22Rv1 (cell line): ENCODE data around the gene PLXND1.

Experiments used
- CTCF ChIP-seq: fragments of 450-650 bp; IDR thresholded peaks from 2 replicates; pipeline ENCODE4 v1.5.1; 2017; ENCODE audit warnings: mild to moderate bottlenecking
- ZFX ChIP-seq: fragments of 450-650 bp; IDR thresholded peaks from 2 replicates; pipeline ENCODE4 v1.6.1; 2017; ENCODE audit warnings: antibody characterized with exemption, borderline replicate concordance

DNA sequence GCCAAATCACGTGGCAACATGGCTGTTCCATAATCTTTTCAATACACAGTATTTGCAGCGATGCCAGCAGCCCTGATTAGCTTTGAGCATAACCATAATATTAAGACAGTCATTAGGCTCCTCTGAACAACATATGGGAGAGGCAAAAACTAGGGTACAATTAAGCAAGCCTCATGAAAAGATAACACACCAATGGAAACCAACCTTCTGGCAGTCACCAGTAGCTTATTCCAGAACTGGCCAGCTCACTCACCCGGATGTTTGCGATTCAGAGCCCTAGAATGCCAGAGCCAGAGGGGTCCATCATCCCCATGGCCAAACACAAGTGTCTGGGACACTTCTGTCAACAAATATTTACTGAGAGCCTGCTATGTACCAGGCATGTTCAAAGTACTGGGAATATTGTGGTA lies 48.8 kb upstream of the PLXND1 start:
- TF ChIP-seq CTCF, result no peak
- no peak for TF ChIP-seq ZFX
